HG03103 (cell line): ENCODE measurements around the gene UNCX.

ENCODE experiments used
- ATAC-seq: cut with Tn5 transposase; IDR thresholded peaks from one replicate; pipeline ENCODE4 v1.9.1; 2021; ENCODE audit warnings: low read depth; ENCODE audit not compliant: unreplicated experiment

UNCX gene

DNA sequence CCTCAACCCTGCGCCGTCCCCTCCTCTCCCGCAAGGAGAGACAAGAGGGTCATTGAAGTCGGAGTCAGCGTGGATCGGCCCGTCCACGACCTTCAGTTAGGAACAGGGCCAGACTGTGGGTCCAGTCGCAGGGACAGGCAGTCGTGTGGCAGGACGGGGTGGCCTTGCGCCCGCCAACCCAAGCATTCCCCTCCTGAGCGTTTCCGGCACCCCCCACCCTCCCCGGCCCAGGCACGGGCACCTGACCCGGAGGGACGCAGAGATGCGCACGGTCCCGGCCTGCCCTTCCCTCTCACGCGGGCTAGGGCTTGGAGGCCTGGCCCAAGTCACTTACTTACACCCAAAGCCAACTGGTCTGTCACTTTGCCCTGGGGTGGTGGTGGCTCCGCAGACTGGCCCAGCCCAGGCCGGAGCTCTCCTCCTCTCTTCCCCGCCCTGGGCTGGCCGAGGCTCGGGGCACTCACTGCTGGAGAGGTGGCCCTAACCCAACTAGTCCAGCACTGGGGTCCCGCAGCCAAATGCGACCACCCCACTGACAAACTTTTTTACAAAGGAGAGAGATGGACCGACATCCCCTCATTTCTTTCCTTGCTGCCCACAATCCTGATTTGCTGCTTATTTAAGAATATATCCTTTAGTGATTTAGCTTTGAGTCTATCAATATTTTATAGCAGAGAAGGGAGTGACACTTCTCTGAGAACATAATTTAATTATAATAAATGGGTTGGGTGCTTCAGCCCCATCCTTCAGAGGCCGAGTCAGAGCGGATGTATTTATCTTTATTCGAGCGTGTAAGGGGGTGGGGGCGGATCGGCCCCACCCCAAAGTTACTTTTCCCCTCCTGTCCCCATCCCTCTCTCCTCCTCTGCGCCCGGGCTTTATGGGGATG, 1.2 kb upstream of the UNCX start:
- ATAC-seq, result no peak

DNA sequence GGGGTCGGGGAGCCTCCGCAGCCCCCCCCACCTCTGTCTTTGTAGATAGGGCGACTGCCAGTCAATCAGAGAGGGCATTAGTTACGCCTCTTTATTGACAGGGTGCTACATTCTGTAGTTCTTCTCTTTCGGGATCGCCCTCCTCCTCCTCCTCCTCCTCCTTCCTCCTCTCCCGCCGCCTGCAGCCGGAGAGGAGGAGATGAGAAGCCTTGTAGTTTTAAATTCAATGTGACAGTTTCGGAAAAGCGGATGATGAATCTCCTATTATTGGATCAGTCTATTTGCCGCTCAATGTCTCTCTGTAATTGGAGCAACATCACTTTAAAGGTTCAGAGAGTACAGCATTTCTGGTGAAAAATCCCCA, 587 bp upstream of the UNCX start:
- ATAC-seq, result no peak

DNA sequence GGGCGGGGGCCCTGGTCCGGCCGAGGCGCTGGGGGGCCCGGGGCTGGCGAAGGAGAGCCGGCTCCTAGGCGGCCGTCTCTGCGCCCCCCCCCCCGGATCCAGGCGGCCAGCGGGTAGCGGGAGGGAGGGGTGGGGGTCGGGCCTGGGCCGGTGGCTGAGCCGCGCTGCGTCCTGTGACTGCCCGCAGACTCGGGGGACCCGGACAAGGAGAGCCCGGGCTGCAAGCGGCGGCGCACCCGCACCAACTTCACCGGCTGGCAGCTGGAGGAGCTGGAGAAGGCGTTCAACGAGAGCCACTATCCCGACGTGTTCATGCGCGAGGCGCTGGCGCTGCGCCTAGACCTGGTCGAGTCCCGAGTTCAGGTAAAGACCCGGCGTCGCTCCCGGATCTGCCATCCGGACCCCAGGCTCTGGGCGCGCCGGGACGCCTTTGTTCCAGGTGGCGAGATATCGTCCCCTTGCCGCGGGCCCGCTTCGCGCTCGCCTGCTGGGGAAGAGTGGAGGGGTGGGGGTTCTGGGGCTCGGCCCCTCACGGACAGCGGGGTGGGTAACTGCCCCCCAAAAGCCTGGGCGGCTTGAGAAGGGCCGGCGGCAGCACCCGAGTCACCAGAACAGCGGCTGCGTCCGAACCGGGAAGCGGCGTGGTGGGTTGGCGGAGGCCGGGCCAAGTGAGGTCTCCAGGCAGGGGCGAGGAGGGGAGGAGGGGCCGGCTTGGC, 819 bp downstream of the UNCX start:
- ATAC-seq, result no peak

DNA sequence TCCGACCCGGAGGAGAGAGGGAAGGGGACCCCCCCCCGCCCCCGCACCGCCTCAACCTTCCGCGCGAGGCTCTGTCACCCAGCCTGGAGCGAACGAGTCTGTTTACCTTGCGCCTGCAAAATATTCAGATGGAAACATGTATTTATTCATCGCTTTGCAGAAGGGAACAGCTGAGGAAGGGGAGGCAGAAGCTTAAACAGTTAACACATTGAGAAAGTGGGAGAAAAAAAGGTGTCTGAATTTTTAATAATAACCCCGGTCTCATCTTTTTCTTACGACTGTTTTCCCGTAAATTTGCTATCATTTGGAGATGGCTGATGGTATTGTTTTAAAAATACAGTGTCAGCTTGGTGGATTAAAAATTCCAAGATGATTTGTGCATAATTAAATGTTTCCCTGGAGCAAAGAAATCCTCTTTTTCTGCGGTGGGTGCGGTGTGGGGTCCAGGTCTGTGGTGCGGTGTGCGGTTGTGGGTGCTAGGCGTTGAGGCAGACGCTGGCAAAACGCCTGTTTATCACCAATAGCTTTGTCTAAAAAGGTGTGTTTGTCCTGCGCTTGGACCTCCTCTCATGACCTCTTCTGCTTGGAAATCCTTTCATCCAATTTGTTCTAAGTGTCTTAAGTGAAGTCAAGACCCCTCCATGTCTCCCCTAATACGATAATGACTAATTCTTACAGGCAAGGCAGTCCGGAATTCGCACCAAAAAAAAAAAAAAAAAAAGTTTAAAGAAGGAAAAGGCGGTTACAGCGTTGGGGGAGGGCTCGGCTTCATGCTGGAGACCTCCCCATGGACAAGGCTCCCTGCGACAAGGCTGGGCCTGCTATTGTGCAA, 1.6 kb downstream of the UNCX start:
- ATAC-seq, result no peak

DNA sequence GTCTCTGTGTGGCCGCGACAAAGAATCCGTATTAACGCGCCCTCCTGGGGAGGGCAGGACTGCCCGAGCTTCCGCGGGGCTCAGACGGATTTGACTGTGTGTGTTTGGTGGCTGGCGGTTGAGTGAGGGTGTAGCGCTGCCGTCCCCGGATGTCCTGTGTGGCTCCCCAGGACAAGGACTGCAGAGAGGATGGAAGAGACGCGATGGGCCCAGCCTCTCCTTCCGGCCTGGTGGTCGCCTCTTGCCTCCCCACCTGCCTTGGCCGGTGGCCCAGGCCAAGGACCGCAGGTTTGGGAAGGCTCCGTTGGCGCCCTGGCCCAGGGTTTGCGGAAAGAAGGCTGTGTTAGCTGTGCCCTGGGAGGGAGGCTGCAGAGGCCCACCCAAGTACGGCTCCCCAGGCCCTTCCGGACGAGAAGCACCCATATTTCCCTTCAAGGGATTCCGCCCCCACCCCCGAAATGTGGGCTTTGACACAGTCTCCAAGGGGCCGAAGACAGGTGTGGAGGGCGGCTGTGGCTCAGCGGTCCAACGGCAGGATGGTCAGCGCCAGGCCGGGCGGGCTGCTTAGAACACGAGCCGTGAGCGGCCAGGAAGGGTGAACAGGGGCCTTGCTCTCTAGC, 2.3 kb downstream of the UNCX start:
- no peak for ATAC-seq

DNA sequence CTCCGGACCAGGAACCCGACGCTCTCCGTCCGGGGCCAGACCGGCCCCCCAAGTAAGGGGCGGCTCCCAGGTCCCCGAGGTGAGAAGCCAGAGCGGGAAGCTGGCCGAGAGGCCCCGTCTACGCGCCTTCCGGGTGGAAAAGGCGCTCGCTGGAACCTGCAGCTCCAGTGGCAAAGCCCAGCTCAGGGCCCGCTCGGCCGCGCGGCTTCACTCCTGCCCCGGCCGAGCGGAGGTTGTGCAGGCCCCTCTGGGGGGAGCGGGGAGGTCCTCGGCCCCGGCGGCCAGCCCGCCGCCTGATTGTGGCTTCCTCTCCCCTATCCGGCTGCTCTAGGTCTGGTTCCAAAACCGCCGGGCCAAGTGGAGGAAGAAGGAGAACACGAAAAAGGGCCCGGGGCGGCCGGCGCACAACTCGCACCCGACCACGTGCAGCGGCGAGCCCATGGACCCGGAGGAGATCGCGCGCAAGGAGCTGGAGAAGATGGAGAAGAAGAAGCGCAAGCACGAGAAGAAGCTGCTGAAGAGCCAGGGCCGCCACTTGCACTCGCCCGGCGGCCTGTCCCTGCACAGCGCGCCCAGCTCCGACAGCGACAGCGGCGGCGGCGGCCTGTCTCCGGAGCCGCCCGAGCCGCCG, 2.9 kb downstream of the UNCX start:
- ATAC-seq, result no peak

DNA sequence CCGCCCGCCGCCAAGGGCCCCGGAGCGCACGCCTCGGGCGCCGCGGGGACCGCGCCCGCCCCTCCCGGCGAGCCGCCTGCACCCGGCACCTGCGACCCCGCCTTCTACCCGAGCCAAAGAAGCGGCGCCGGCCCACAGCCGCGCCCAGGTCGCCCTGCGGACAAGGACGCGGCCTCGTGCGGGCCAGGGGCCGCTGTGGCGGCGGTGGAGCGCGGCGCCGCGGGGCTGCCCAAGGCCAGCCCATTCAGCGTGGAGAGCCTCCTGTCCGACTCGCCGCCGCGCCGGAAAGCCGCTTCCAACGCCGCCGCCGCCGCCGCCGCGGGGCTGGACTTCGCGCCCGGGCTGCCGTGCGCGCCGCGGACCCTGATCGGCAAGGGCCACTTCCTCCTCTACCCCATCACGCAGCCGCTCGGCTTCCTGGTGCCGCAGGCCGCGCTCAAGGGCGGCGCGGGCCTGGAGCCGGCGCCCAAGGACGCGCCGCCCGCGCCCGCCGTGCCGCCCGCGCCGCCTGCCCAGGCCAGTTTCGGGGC, 3.5 kb downstream of the UNCX start:
- ATAC-seq, result no peak

DNA sequence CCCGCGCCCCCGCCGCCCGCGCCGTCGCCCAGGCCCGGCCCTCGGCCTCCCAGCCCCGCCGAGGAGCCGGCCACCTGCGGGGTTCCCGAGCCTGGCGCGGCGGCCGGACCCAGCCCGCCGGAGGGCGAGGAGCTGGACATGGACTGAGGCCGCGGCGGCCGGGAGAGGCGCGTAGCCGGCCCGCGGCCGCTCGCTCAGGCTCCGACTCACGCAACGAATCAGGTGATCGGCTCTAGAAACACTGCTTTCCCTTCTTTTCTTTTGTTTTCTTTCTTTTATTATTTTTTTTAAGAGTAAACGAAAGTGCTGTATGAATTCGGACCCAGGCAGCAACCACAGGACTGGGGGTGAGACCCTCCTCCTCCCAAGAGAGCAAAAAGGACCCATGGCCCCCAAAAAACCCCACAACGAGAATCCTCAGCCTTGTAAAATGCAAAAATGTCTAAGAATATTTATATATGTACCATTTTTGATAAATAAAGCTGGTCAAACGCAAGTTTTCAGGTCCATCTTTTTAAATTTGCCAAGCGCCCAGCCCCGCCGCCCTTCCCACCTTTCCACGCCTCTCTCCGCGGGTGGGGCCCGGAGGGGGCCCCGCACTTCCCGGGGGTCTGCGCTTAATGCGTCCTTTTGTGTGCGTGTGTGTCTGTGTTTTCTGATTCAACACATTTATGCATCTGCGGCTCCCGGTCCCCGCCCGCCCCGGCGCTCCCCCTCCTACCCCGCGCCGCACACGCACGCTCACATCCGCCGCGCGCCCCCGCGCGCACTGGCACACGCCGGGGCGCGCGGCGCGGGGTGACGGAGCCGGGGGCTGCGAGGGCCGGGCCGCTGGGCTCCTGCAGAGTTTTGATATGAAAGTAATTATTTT, 4.4 kb downstream of the UNCX start:
- ATAC-seq, result no peak

DNA sequence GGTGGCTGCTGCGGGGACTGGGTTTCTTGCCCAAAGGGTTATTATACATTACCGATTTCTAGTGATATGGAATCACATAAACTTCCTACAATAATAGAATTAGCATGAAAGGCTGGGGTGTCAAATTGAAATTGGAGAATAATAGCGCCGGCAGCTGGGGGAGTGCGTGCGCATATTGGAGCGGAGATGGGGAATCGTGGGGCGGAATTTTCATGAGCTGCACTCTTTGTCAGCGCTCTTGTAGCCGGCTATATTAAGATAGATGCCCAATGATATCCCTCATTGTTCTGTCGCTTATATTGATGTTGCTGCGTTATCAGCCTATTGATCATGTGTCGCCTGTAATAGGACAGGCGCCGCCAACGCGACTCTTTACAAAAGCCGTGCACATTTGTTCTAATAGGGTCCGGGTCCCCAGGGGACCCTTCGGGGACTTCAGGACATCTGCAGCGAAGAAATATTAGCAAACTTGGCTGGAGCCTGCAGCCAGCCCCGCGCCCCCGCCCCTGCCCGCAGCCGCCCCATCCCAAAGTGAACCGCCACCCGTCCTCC, 5.1 kb downstream of the UNCX start:
- no peak for ATAC-seq

DNA sequence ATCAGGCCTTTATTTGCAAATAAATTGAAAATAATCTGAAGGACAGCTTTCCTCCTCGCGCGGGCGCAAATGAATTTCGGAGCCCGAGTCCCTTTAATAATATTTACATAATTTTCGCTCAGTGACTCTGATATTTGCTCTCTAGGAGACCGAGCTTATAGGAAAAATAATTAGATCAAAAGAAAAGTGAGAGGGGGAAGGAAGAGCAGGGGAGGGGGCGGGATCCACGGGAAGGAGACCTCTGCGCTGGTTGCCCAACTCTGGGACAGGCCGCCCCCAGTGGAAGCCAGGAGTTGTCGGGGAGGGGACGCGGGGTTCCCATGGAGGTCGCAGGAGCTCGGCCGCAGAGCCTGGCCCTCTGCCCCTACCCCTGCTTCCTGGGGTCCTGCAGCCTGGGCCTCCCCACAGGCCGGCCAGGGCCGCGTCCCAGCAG, 5.8 kb downstream of the UNCX start:
- no peak for ATAC-seq

DNA sequence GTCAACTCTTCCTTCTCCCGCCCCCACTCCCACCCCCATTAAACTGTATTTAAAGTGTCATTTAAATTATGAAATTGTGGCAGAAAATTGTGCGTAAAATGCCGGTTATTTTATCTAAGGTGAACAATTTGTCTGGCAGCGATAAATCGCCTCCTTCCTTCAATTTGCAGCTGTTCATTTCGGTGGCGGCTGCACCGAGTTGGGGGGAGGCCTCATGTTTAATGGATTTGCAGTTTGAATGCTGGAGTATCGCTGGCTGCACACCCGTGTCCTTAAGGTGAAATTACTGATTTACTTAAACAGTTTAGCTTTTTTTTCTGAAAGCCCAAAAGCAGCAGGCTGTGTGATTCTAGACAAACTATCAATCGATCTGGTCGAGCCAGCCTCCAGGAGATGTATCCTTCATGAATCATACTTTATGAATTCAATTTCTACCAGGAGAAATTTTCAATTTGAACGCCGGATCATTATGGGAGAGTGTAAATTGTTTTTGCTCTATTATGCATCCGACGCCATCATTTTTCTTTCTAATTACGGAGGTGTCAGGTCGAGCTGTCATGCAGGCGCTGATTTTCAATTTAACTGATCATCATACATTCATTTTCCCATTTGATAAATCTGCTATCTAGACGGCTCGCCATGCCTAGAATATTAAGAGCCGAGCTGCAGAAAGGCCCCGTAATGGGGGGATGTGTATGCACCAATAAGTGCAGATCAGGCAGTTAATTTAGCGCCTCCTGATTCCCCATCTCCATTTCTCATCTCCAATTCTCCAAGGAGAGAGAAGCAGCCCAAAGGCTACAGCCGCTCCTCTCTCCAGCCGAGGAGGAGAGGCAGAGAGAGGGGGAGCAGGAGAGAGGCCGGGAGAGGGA, 6.5 kb downstream of the UNCX start:
- no peak for ATAC-seq

DNA sequence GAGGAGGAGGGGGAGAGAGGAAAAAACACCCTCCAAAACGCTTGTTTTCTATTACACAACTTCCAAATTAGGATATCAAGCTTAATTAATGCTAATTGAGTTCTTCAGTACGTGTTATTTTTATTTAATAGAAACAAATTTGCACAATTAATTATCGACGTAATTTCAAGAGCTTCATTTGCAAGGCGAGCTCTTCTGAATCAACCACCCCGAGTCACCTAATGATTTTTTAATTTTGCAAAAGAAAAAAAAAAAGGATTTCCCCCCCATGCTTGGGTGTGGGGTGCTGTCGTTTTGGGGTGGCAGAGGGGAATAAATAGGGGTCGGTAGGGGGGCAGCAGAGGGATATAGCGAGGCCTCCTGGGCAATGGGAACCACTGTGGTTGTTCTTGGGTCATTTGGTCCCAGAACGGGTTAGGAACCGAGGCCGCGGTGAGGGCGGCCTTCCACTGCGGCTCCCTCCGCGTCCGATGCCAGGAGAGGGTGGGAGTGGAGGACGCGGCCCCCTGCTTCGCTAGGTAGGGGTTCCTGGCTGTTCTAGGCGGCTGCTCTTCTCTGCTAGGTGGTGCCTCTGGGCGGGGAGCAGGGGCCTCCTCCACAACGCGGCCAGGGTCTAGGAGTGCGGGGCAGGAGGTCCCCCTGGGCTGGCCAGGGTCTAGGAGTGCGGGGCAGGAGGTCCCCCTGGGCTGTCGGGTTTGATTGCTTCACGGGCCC, 7.3 kb downstream of the UNCX start:
- no peak for ATAC-seq

DNA sequence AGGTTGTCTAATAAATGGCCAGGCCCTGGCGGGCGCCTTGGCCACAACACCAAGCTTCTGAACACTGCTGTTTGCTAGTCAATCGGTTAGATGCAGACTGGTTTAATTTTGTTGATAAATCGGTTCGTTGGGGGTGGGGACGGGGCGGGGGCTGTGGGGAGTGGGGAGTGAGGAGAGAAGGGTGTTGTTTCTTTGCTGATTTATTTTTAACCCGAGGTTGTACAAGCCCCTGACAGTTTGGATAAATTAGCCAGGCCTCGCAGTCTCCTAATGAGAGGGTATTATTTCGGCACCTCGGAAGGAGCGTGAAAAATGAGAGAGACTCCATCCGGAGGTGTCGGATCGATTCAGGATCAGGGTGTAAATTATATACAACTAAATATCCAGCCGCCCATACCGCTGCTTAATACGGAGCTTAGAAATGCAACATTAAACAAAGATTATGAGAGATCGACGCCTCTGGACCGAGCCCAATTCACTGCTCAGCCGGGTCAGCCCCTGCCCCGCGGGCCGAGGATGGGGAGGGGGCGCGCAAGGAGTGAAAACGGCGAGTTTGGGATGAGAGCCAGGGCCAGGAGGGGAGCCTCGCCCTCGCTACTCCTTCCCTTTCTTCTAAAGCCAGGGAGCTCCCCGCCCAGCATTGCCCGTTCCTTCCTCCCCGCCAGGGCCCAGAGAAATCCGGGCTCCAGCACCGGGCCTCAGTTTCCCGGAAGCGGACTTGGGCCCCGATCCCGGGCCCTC, 8.0 kb downstream of the UNCX start:
- ATAC-seq, result no peak

DNA sequence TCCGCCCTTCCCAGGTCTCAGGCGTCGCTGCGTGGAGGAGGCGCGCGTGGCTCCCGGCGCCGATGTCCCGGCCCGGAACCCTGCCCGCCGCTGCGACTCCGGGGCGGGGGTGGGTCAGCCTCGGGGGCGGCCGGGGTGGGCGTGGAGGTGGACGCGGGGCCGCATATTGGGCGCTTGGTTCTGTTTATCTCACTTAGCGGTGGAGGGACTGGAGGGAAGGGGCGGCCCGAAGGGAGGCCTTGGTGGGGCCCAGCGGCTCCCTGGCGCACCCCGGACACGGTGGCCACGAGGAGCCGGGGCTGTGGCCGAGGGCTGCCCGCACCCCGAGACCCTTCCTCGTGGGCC, 8.6 kb downstream of the UNCX start:
- ATAC-seq, result no peak

DNA sequence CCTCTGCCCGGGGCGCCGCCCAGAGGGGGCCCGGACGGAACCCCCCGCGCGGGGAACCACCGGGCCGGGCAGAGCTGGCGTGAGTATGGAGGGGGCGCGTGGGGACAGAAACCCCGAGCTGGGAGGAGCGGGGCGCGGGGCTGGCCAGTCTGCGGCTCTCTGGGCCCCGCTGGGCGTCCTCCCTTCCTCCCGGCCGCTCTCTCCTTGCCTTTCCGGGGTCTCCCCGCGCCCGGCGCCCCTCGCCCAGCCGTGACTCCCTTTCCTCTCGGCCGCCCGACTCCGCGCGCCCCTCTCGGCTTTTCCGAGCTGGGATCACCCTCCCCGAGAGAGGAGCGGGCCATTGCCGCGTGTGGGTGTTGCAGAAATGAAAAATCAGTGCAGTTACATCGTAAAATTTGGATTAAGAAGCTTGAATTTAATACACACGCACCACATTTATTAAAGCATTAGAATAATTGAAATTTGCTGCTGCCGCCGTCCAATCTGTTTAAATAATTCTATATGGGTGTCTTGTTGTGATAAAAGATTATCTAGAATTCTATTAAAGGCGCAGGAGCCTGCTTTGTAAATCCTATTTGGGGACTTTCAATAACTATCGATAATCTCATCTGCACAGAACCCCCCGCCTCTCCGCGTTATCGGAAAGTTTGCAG, 9.1 kb downstream of the UNCX start:
- no peak for ATAC-seq

DNA sequence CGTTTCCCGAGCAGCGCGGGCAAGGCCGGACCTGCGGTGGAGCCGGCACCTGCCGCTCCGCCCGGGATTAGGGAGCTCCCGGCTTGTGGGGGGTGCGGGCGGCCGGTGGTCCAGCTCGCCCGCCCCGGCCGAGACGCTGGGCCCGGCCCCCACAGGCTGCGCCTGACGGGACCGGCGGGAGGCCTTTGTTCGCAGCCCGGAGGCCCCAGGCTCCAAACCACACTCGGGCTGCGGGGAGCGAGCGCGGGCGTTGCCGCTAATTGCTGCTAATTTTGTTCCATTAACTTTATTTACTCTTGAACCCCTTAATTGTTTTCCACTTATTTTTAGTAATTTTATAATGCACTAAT, 9.6 kb downstream of the UNCX start:
- no peak for ATAC-seq
